ENCODE measurements around the gene ARPC5L. TPM values are rescaled to one million over a fixed set of nuclear protein-coding genes. Genes with fewer than 3 reads are reported as not detected.
"Not testable (repeated sequence)": the region's sequence is repeated elsewhere in the genome, so short reads cannot be mapped to it uniquely, and the experiment has no call there.

Gene ARPC5L
- total RNA-seq, 1 donor from 2014 or later, result 76.7 TPM

GRCh38 chr9:124894035-124894740, 32.3 kb downstream of the ARPC5L start:
- DNase-seq (ENCODE audit: low spot score), result no peak
- H3K36me3 Mint-ChIP-seq (ENCODE audit: low read depth), result peaks cover 45% of the 10 kb centered on the region
- H3K27ac Mint-ChIP-seq, result no peak overlapping the region
- H3K4me1 Mint-ChIP-seq (ENCODE audit: low read depth), result peaks cover 4% of the 10 kb centered on the region
- no peak overlapping the region for H3K4me3 Mint-ChIP-seq (ENCODE audit: low read depth)
- no peaks in the 10 kb centered on the region for H3K9me3 Mint-ChIP-seq
- no peaks in the 10 kb centered on the region for H3K27me3 Mint-ChIP-seq (ENCODE audit: low read depth)
- intact Hi-C loops (cut with micrococcal nuclease), result loop anchor here (1.0 to 2.0 kb wide), 2 partner anchors 23 to 120 kb away; no protein-coding TSS in a partner anchor

DNA sequence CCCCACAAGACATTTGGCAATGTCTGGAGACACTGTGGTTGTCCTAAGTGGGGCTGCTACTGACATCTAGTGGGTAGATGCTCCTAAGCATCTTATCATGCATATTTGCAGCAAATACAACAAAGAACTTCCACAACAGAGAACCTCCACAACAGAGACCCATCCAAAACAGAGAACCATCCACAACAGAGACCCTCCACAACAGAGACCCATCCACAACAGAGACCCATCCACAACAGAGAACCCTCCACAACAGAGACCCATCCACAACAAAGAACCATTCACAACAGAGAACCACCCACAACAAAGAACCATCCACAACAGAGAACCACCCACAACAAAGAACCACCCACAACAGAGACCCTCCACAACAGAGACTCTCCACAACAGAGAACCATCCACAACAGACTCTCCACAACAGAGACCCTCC, 32.8 kb downstream of the ARPC5L start:
- Mint-ChIP-seq H3K36me3 (ENCODE audit: low read depth) (peaks cover 39% of the 10 kb centered on the region), H3K4me1 (ENCODE audit: low read depth) (peaks cover 4% of the 10 kb centered on the region), H3K27me3 (ENCODE audit: low read depth) (no peaks in the 10 kb centered on the region), H3K4me3 (ENCODE audit: low read depth) (no peak overlapping the region), H3K27ac (peak overlapping the region; percentile 0), H3K9me3 (no peaks in the 10 kb centered on the region)
- DNase-seq (ENCODE audit: low spot score), result peak; percentile 16
- intact Hi-C loops (cut with micrococcal nuclease), result loop anchor here (1.0 to 2.0 kb wide), 2 partner anchors 24 to 120 kb away; no protein-coding TSS in a partner anchor

DNA sequence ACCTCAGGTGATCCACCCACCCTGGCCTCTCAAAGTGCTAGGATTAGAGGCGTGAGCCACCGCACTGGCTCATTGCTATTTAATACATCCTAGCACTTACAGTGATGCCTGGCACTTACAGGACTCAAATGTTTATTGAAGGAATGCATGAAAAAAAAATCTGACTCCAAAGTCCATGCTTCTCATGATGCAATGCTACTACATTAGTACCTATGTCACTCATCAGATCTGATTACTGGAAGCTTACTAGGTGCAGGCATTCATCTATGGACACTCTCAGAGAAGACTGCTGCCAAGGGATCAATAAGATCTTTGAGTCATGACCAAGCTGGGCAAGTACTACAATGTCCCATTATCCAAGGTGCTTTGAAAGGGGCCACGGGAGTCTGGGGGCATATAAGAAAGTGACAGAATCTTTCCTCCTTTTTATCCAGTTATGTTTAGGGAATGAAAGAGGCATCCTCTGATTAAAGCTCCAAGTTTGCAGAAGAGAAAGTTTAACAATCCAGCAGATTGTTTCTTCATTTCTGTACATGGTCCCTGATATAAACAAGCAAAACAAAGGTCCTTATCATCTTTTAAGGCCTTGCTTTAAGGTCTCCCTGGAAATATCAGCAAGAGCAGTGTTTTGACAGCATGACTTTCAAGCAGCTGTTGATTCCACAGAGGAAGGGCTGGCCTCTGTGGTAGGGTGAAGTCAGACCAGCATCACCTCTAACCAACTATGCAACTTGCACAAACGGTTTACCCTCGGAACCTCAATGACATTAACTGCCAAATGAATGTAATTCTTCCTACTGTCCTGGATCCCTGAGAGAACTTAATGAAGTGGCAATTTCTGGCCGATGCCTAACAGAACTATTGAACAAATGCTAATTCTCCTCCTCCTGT, 35.9 kb downstream of the ARPC5L start:
- no peak for DNase-seq (ENCODE audit: low spot score)
- Mint-ChIP-seq H3K4me1 (ENCODE audit: low read depth) (peaks cover 4% of the 10 kb centered on the region), H3K4me3 (ENCODE audit: low read depth) (no peak overlapping the region), H3K9me3 (no peaks in the 10 kb centered on the region), H3K36me3 (ENCODE audit: low read depth) (peaks cover 34% of the 10 kb centered on the region), H3K27me3 (ENCODE audit: low read depth) (no peaks in the 10 kb centered on the region), H3K27ac (no peak overlapping the region)
- intact Hi-C loops (cut with micrococcal nuclease), result no loop called here

DNA sequence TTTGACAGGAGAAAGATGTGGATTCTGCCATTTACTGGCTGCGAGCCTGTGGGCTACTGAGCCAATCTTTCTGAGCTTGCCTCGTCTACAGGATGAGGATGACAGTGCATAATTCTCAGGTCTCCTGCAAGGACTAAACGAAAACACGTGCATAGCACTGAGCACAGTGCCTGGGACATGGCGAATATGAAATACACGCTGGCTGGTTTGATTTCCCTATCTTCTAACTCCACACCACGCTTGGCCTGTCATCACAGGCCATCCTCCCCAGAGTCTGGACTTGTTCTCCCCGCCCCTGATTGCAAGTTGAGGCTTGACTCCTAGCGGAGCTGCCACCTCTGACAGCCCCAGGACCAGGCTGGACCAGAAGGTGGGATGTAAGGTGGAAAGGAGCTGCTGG, 37.9 kb downstream of the ARPC5L start:
- H3K4me3 Mint-ChIP-seq (ENCODE audit: low read depth), result no peak overlapping the region
- no peak overlapping the region for H3K27ac Mint-ChIP-seq
- no peak for DNase-seq (ENCODE audit: low spot score)
- H3K9me3 Mint-ChIP-seq, result no peaks in the 10 kb centered on the region
- no peaks in the 10 kb centered on the region for H3K27me3 Mint-ChIP-seq (ENCODE audit: low read depth)
- peaks cover 34% of the 10 kb centered on the region for H3K36me3 Mint-ChIP-seq (ENCODE audit: low read depth)
- intact Hi-C loops (cut with micrococcal nuclease), result no loop called here
- H3K4me1 Mint-ChIP-seq (ENCODE audit: low read depth), result peaks cover 1% of the 10 kb centered on the region

- H3K4me3 Mint-ChIP-seq (ENCODE audit: low read depth), result no peak overlapping the region
- H3K9me3 Mint-ChIP-seq, result no peaks in the 10 kb centered on the region
- no peak for DNase-seq (ENCODE audit: low spot score)
- no peak overlapping the region for H3K27ac Mint-ChIP-seq
- H3K27me3 Mint-ChIP-seq (ENCODE audit: low read depth), result no peaks in the 10 kb centered on the region
- H3K36me3 Mint-ChIP-seq (ENCODE audit: low read depth), result peaks cover 42% of the 10 kb centered on the region
- no peaks in the 10 kb centered on the region for H3K4me1 Mint-ChIP-seq (ENCODE audit: low read depth)
- intact Hi-C loops (cut with micrococcal nuclease), result no loop called here
These were observed 45.0 kb downstream of the ARPC5L start for GRCh38 chr9:124906966-124907365.

DNA sequence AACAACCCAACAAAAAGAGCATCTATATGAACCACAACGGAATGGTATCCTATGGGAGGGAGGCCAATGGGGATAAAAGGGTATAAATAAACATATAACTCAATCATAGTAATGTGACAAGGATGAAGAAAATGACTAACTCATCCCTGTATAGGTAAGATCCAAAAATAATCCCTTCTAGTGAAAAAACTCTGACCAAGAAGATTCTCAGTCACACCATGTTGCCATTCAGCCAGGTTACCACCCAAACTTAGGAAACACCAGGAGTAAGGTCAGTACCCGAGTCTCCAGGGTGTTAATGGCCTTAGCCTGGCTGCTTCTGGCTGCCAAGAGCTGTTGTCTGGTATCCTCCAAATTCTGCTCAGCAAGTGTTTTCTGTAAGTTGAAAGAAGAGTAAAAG, 46.2 kb downstream of the ARPC5L start:
- peaks cover 40% of the 10 kb centered on the region for H3K36me3 Mint-ChIP-seq (ENCODE audit: low read depth)
- intact Hi-C loops (cut with micrococcal nuclease), result no loop called here
- H3K27me3 Mint-ChIP-seq (ENCODE audit: low read depth), result no peaks in the 10 kb centered on the region
- H3K27ac Mint-ChIP-seq, result no peak overlapping the region
- H3K4me1 Mint-ChIP-seq (ENCODE audit: low read depth), result no peaks in the 10 kb centered on the region
- no peak for DNase-seq (ENCODE audit: low spot score)
- no peak overlapping the region for H3K4me3 Mint-ChIP-seq (ENCODE audit: low read depth)
- no peaks in the 10 kb centered on the region for H3K9me3 Mint-ChIP-seq

DNA sequence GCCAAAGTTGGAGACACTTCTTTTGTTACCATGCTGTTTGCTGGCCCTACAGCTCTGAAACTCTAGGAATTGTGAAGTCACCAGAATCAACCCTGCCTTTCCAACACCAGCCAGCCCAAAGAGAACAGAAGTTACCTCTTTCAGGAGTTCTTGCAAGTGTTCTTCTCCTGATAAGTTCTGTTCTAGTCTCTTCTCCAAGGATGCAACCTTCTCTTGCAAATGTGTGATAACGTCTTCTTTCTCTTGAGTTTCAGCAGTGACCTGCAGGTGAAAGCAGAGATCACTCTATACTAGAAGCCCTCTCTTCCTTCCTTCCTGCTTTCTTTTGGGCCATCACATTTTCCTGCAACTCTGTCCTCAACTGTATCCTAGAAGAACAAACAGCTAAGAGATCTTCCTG, 49.8 kb downstream of the ARPC5L start:
- H3K27ac Mint-ChIP-seq, result no peak overlapping the region
- no peak for DNase-seq (ENCODE audit: low spot score)
- H3K9me3 Mint-ChIP-seq, result no peaks in the 10 kb centered on the region
- H3K27me3 Mint-ChIP-seq (ENCODE audit: low read depth), result no peaks in the 10 kb centered on the region
- no peak overlapping the region for H3K4me3 Mint-ChIP-seq (ENCODE audit: low read depth)
- H3K36me3 Mint-ChIP-seq (ENCODE audit: low read depth), result peaks cover 41% of the 10 kb centered on the region
- no peaks in the 10 kb centered on the region for H3K4me1 Mint-ChIP-seq (ENCODE audit: low read depth)
- intact Hi-C loops (cut with micrococcal nuclease), result no loop called here

DNA sequence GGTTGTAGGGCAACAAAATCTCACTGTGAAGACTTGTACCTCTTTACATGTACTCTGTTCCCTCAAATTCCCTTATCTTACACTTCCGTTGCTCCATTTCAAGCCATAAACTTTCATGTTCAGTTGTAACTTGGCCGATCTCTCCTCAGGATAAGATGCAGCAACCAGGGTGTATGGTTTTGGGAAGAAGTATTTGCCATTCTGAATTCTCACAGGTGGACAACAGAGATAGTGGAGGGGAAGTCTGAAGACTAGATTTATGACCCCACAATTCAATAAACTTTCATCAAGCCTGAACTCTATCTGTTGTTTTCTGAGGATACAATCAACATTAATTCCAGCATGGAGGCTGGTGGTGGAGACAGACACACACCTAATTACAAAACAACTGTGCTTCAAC, 51.4 kb downstream of the ARPC5L start:
- DNase-seq (ENCODE audit: low spot score), result no peak
- H3K27ac Mint-ChIP-seq, result no peak overlapping the region
- H3K27me3 Mint-ChIP-seq (ENCODE audit: low read depth), result no peaks in the 10 kb centered on the region
- peaks cover 33% of the 10 kb centered on the region for H3K36me3 Mint-ChIP-seq (ENCODE audit: low read depth)
- intact Hi-C loops (cut with micrococcal nuclease), result no loop called here
- no peak overlapping the region for H3K4me3 Mint-ChIP-seq (ENCODE audit: low read depth)
- H3K4me1 Mint-ChIP-seq (ENCODE audit: low read depth), result no peaks in the 10 kb centered on the region
- no peaks in the 10 kb centered on the region for H3K9me3 Mint-ChIP-seq

GRCh38 chr9:124914753-124915405, 52.9 kb downstream of the ARPC5L start:
- Mint-ChIP-seq H3K36me3 (ENCODE audit: low read depth) (peaks cover 38% of the 10 kb centered on the region), H3K4me1 (ENCODE audit: low read depth) (no peaks in the 10 kb centered on the region), H3K4me3 (ENCODE audit: low read depth) (no peak overlapping the region), H3K27ac (no peak overlapping the region), H3K9me3 (no peaks in the 10 kb centered on the region), H3K27me3 (ENCODE audit: low read depth) (no peaks in the 10 kb centered on the region)
- intact Hi-C loops (cut with micrococcal nuclease), result no loop called here
- no peak for DNase-seq (ENCODE audit: low spot score)

DNA sequence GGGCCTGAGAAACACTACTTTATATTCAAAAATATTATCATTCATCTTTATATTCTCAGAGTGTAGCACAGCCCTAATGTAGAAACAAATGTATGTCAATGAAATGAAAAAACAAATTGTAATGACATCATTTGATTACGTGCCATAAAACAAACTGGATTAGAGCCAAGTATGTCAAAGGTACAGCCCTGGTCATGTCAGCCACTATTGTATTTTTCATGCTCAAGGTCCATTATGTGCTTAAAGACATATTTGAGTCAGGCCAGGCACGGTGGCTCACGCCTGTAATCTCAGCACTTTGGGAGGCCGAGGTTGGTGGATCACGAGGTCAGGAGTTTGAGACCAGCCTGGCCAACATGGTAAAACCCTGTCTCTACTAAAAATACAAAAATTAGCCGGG, 58.5 kb downstream of the ARPC5L start:
- H3K36me3 Mint-ChIP-seq (ENCODE audit: low read depth), result peaks cover 26% of the 10 kb centered on the region
- DNase-seq (ENCODE audit: low spot score); H3K27ac Mint-ChIP-seq; H3K9me3 Mint-ChIP-seq; H3K4me1 Mint-ChIP-seq (ENCODE audit: low read depth); intact Hi-C loops (cut with micrococcal nuclease); H3K27me3 Mint-ChIP-seq (ENCODE audit: low read depth); H3K4me3 Mint-ChIP-seq (ENCODE audit: low read depth): not testable (repeated sequence)

All from activated T-helper 2 cell treated with anti-CD3 and anti-CD28 coated beads, Interferon-gamma antibody, Interleukin-2, Interleukin-4, amounts not matched to agents 10 μg/mL and 5 μg/mL and 100 μg/mL, durations not matched to agents 14 hours and 24 hours and 36 hours (primary cell).